Type B pancreatic cell (in vitro differentiated cells): ENCODE measurements around the gene NT5C. TPM values are rescaled to one million over a fixed set of nuclear protein-coding genes. Genes with fewer than 3 reads are reported as not detected.
A peak's percentile ranks its signal among the peaks of the same experiment; 100 is the strongest.
"Not testable (repeated sequence)": the region's sequence is repeated elsewhere in the genome, so short reads cannot be mapped to it uniquely, and the experiment has no call there.

Experiments
- DNase-seq: peaks from one replicate; pipeline ENCODE4 v3.0.0; 2021; ENCODE audit warnings: mixed read lengths; ENCODE audit not compliant: unreplicated experiment; ENCODE audit errors: extremely low spot score
- H3K27ac Mint-ChIP-seq: 2 replicates; pipeline ENCODE4 v1.8.0; 2021; ENCODE audit warnings: mild to moderate bottlenecking, mixed read lengths
- H3K27me3 Mint-ChIP-seq: 2 replicates; pipeline ENCODE4 v1.8.0; 2021; ENCODE audit warnings: mixed read lengths
- H3K36me3 Mint-ChIP-seq: 2 replicates; pipeline ENCODE4 v1.8.0; 2021; ENCODE audit warnings: mixed read lengths
- H3K4me1 Mint-ChIP-seq: one replicate; pipeline ENCODE4 v1.8.0; 2021; ENCODE audit warnings: mixed read lengths; ENCODE audit not compliant: unreplicated experiment
- H3K4me3 Mint-ChIP-seq: 2 replicates; pipeline ENCODE4 v1.8.0; 2021; ENCODE audit warnings: mild to moderate bottlenecking, mixed read lengths
- H3K9me3 Mint-ChIP-seq: 2 replicates; pipeline ENCODE4 v1.8.0; 2021; ENCODE audit warnings: mixed read lengths
- total RNA-seq: library from RNA; stranded (reverse); gene quantifications from 2 replicates; pipeline ENCODE4 v1.2.1, GENCODE V29; 2021; ENCODE audit warnings: low replicate concordance
- TF ChIP-seq, protein P1 (sequence below): fragments of 200-600 bp; sonication (generic); conservative IDR thresholded peaks from 2 replicates; pipeline ENCODE4 v1.5.0; 2021; ENCODE audit warnings: antibody characterized with exemption, mild to moderate bottlenecking

The NT5C gene
- total RNA-seq, 1 donor from 2014 or later, result 40.7 TPM

DNA sequence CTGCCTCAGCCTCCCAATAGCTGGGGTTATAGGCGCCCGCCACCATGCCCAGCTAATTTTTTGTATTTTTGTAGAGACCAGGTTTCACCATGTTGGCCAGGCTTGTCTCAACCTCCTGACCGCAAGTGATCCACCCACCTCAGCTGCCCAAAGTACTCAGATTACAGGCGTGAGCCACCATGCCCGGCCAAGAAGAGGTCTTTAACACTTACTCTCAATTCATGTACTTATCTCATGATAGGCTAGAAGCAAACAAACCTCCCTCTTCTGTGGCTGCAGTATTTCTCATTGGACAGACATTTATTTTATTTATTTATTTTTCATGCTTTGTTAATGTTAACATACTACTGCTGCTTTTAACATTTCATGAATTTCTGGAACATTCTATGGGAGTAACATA lies 7.0 kb upstream of the NT5C start:
- Mint-ChIP-seq H3K27ac (peak overlapping the region; percentile 8), H3K4me1 (no peaks in the 10 kb centered on the region), H3K27me3 (no peaks in the 10 kb centered on the region), H3K4me3 (no peak overlapping the region), H3K9me3 (no peaks in the 10 kb centered on the region), H3K36me3 (peaks cover 18% of the 10 kb centered on the region)
- TF ChIP-seq, protein P1, sequence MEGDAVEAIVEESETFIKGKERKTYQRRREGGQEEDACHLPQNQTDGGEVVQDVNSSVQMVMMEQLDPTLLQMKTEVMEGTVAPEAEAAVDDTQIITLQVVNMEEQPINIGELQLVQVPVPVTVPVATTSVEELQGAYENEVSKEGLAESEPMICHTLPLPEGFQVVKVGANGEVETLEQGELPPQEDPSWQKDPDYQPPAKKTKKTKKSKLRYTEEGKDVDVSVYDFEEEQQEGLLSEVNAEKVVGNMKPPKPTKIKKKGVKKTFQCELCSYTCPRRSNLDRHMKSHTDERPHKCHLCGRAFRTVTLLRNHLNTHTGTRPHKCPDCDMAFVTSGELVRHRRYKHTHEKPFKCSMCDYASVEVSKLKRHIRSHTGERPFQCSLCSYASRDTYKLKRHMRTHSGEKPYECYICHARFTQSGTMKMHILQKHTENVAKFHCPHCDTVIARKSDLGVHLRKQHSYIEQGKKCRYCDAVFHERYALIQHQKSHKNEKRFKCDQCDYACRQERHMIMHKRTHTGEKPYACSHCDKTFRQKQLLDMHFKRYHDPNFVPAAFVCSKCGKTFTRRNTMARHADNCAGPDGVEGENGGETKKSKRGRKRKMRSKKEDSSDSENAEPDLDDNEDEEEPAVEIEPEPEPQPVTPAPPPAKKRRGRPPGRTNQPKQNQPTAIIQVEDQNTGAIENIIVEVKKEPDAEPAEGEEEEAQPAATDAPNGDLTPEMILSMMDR, result no peak
- no peak for DNase-seq

DNA sequence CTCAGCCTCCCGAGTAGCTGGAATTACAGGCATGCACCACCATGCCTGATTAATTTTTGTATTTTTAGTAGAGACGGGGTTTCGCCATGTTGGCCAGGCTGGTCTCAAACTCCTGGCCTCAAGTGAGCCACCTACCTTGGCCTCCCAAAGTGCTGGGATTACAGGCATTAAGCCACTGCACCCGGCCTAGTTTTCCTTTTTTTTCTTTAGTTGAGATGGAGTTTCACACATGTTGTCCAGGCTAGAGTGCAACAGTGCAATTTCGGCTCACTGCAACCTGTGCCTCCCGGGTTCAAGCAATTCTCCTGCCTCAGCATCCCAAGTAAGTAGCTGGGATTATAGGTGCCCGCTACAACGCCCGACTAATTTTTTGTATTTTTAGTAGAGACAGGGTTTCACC lies 6.2 kb upstream of the NT5C start:
- not testable (repeated sequence) for H3K27me3 Mint-ChIP-seq, H3K4me1 Mint-ChIP-seq, H3K4me3 Mint-ChIP-seq, DNase-seq, H3K9me3 Mint-ChIP-seq, H3K27ac Mint-ChIP-seq
- peaks cover 18% of the 10 kb centered on the region for H3K36me3 Mint-ChIP-seq

DNA sequence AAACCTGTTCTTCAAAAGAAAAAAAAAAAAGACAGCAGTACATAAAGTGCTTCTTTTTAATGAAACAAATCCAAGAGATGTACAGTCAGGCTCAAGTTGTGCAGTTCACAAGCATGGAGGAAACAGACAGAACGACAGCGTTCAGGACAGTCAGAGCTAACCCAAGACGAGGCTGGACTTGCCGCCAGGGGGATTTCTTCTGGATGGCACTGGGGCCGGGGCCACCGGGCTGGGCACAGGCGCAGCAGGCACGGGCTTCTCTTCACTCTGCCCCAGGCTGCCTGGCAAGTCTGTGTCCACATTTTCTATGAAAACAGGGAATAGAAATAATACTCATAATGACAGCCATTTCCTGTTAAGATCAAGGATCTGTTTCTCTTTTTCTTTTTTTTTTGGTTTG lies 4.4 kb upstream of the NT5C start:
- peaks cover 18% of the 10 kb centered on the region for H3K36me3 Mint-ChIP-seq
- H3K4me1 Mint-ChIP-seq, result no peaks in the 10 kb centered on the region
- H3K9me3 Mint-ChIP-seq, result no peaks in the 10 kb centered on the region
- TF ChIP-seq, protein P1, result no peak
- no peak for DNase-seq
- H3K27ac Mint-ChIP-seq, result peak overlapping the region; percentile 58
- no peak overlapping the region for H3K4me3 Mint-ChIP-seq
- no peaks in the 10 kb centered on the region for H3K27me3 Mint-ChIP-seq

DNA sequence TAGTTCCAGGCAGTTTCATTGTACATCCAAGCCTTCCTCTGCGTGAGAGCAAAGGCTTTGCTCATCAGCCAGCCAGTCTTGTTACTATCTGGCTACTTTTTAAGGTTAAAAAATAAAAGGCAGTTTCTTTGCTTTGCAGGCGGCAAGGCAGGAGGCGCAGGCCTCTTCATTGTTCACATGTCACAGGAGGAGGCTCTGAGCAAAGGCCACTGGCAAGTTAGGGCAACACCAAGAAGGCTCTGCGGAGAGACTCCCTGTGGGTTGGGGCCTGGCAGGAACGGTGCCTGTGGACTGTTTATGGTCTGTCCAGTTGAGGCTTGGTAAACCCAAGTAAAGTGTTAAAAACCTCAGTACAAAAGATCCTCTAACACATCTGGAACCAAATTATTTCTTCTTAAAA lies 3.9 kb upstream of the NT5C start:
- Mint-ChIP-seq H3K36me3 (peaks cover 20% of the 10 kb centered on the region), H3K9me3 (no peaks in the 10 kb centered on the region)

DNA sequence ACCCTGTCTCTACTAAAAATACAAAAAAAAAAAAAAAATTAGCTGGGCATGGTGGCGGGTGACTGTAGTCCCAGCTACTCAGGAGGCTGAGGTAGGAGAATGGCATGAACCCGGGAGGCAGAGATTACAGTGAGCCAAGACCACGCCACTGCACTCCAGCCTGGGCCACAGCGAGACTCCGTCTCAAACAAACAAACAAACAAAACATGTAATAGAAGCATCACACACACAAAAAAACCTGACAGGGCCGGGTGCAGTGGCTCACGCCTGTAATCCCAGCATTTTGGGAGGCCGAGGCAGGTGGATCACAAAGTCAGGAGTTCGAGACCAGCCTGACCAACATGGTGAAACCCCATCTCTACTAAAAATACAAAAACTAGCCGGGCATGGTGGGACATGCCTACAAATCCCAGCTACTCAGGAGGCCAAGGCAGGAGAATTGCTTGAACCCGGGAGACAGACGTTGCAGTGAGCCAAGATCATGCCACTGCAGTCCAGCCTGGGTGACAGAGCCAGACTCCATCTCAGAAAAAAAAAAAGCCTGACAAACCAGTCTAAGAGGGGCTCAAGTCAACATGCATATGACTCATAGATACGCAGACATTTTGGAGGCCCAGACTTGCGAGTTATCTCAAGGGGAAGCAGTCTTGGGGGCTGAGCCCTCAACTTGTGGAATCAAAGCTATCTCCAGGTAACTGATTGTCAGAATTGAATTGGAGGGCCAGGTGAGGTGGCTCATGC lies 2.2 kb upstream of the NT5C start:
- H3K4me1 Mint-ChIP-seq, DNase-seq: not testable (repeated sequence)
- H3K27ac Mint-ChIP-seq, result peak overlapping the region; percentile 43

More for the DNA sequence above, 3.9 kb upstream of the NT5C start:
- Mint-ChIP-seq H3K4me3 (no peak overlapping the region), H3K27ac (peak overlapping the region; percentile 58), H3K4me1 (peaks cover 3% of the 10 kb centered on the region), H3K27me3 (no peaks in the 10 kb centered on the region)
- DNase-seq, result no peak
- TF ChIP-seq, protein P1, result no peak

DNA sequence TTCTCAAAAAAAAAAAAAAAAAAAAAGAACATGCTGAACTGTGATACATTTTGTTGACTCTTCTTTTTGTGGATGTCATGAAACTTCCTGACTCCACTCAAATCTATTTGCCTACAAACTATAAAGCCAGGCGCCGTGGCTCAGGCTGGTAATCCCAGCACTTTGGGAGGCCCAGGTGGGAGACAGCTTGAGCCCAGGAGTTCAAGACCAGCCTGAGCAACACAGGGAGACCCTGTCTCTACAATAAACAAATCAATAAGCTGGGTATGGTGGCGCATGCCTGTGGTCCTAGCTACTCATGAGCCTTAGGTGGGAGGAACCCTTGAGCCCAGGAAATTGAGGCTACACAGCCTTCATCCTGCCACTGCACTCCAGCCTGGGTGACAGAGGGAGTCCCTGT lies 1.5 kb upstream of the NT5C start:
- TF ChIP-seq, protein P1, result no peak
- Mint-ChIP-seq H3K27me3 (no peaks in the 10 kb centered on the region), H3K36me3 (peaks cover 16% of the 10 kb centered on the region), H3K4me1 (peaks cover 6% of the 10 kb centered on the region), H3K27ac (no peak overlapping the region), H3K9me3 (no peaks in the 10 kb centered on the region), H3K4me3 (no peak overlapping the region)
- no peak for DNase-seq

More for the DNA sequence above, 2.2 kb upstream of the NT5C start:
- H3K36me3 Mint-ChIP-seq, result peaks cover 18% of the 10 kb centered on the region
- H3K9me3 Mint-ChIP-seq, H3K4me3 Mint-ChIP-seq, H3K27me3 Mint-ChIP-seq: not testable (repeated sequence)

DNA sequence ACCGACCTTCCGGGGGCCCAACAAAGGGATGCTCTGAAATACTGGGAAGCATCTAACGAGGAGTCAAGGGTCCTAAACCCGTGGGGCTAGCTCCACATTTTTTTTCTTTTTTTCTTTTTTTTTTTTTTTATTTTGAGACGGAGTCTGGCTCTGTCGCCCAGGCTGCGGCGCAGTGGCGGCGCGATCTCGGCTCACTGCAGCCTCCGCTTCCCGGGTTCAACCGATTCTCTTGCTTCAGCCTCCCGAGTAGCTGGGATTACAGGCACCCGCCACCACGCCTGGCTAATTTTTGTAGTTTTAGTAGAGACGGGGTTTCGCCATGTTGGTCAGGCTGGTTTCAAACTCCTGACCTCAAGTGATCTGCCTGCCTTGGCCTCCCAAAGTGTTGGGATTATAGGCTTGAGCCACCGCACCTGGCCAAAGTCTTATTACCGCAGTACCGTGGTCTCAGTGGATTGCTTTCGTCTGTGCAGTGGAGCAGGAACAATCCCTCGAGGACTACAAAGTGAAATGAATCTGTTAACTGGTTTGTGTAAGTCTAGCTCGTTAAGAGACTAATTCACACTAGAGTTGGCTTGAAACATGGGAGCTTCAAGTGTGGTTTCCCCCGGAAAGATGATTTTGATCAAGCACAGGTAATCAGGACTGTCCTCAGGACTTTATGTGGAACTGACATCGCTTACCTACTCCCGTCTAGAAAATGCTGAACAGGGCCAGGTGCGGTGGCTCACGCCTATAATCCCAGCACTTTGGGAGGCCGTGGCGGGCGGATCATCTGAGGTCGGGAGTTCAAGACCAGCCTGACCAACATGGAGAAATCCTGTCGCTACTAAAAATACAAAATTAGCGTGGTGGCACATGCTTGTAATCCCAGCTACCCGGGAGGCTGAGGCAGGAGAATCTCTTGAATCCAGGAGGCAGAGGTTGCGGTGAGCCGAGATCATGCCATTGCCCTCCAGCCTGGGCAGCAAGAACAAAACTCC lies 767 bp upstream of the NT5C start:
- H3K4me1 Mint-ChIP-seq, H3K9me3 Mint-ChIP-seq, DNase-seq, H3K27me3 Mint-ChIP-seq: not testable (repeated sequence)
- H3K27ac Mint-ChIP-seq, result peak overlapping the region; percentile 82
- H3K4me3 Mint-ChIP-seq, result peak overlapping the region; percentile 90
- H3K36me3 Mint-ChIP-seq, result peaks cover 16% of the 10 kb centered on the region
